HG02970 (cell line): ENCODE results near the gene LYVE1.
"Not testable (repeated sequence)": the region's sequence is repeated elsewhere in the genome, so short reads cannot be mapped to it uniquely, and the experiment has no call there.

Experiments
- ATAC-seq: cut with Tn5 transposase; IDR thresholded peaks from one replicate; pipeline ENCODE4 v1.9.1; 2021; ENCODE audit warnings: mild to moderate bottlenecking, moderate library complexity, moderate number of reproducible peaks; ENCODE audit not compliant: unreplicated experiment, low FRiP score

Gene LYVE1, protein sequence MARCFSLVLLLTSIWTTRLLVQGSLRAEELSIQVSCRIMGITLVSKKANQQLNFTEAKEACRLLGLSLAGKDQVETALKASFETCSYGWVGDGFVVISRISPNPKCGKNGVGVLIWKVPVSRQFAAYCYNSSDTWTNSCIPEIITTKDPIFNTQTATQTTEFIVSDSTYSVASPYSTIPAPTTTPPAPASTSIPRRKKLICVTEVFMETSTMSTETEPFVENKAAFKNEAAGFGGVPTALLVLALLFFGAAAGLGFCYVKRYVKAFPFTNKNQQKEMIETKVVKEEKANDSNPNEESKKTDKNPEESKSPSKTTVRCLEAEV

GRCh38 chr11:10568486-10568941 lies at the start of gene LYVE1:
TSS of gene LYVE1 (minus strand) at chr11:10568665. CDS start at chr11:10568532, 133 bp downstream.
- no peak for ATAC-seq

- no peak for ATAC-seq
Measured at GRCh38 chr11:10617551-10617950, 49.1 kb upstream of the LYVE1 start.

DNA sequence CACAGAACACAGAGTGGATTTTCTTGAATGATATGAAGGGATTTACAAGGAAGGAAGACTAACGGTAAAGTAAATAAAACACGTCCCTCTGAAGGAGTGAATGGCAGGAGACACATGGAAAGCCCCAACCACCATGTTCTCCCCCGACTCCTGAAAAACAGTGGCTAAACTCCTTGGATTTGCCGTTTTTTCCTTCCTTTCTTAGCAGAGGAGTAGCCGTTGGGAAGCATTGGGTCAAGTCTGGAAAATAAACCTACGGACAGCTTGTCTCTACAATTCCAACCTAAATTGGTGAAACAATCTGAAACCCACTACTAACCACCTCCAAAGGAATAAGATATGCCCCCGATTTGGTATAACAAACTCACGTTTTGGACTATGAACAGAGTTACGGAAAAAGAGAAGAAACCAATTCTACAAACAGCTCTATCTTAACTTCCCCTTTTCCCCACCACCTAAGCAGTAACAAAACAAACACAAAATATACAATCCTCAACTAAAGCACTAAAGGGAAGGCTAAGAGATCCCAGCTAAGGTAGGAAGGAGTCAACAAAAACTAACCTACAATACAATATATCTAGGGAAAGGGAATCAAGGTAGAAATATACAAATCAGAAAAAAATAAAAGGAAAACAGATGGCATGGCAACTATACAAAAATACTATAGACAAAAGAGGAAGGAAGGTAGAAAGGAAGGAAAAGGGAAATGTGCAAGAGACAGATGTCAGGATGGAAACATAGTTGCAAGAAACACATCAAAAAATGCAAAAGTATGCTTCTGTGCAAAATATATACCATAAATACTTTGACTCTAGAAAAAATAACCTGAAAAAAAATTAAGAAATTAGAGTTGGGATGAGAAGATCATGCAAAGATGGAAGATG lies 43.8 kb upstream of the LYVE1 start:
- ATAC-seq, result no peak

- no peak for ATAC-seq
Measured at GRCh38 chr11:10609636-10610035, 41.2 kb upstream of the LYVE1 start.

- ATAC-seq, result no peak
Measured at GRCh38 chr11:10608584-10608983, 40.1 kb upstream of the LYVE1 start.

- ATAC-seq, result no peak
Measured at GRCh38 chr11:10607462-10608132, 39.1 kb upstream of the LYVE1 start.

GRCh38 chr11:10606536-10607208 lies 38.2 kb upstream of the LYVE1 start:
- ATAC-seq, result no peak

GRCh38 chr11:10605941-10606381 lies 37.5 kb upstream of the LYVE1 start:
- ATAC-seq, result no peak

DNA sequence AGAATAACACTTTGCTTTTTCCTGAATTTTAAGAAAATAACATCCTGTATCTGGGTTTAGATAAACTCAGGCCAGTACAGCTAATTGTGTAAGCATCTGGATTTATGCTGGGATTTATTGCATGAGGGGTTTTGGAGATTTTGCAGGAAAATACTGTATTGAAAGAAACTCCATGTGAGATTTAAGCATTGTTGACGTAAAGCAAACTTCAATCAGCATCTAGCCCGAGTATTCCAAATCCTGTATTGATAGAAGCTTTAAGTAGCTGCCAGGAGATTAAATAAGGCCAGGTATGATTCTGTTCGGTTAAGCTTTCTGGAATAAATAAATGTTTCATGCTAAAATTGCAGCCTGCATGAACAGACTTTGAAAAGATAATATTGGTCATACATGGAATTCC lies 36.3 kb upstream of the LYVE1 start:
- no peak for ATAC-seq

DNA sequence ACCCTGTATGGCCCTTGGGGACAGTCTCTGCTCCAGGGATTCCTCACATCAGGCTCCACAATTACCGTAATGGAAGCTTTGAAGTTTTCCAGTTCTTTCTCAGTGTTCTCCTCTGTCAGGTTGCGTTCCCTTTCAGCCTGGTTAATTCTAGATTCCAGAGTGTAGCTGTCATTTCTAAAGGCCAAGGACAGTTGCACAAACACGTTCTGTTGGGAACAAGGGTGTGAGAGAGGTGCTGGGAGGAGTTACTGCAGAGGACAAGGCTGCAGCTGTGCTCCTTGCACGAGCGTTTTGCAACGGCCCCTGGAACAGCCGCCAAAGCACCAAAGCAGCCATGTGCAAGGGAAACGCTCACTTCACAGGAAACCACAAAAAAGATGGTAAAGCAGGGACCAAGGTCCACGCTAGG lies 35.9 kb upstream of the LYVE1 start:
- ATAC-seq, result no peak

- ATAC-seq, result no peak
Measured at GRCh38 chr11:10603721-10604297, 35.3 kb upstream of the LYVE1 start.

GRCh38 chr11:10602945-10603344 lies 34.5 kb upstream of the LYVE1 start:
- ATAC-seq, result no peak

DNA sequence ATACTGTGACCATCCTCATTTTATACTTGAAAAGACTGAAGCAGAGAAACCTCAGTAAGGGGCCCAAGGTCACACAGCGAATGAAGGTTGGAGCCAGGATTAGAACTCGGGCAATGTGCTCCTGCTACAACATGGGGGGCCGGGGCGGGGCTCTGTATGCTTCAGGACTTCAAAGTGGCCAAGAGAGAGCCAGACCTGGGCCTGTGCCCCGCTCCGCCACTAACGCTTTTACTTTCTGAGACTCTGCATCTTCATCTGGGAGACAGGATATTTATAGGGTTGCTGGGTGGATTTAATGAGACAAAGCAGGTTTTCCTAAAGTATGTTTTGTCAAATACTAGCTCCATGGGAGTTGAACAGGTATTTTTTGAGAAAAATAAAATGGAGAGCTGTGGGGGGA lies 33.9 kb upstream of the LYVE1 start:
- no peak for ATAC-seq

- no peak for ATAC-seq
Measured at GRCh38 chr11:10601837-10602236, 33.4 kb upstream of the LYVE1 start.

- ATAC-seq, result no peak
Measured at GRCh38 chr11:10600570-10601248, 32.2 kb upstream of the LYVE1 start.

DNA sequence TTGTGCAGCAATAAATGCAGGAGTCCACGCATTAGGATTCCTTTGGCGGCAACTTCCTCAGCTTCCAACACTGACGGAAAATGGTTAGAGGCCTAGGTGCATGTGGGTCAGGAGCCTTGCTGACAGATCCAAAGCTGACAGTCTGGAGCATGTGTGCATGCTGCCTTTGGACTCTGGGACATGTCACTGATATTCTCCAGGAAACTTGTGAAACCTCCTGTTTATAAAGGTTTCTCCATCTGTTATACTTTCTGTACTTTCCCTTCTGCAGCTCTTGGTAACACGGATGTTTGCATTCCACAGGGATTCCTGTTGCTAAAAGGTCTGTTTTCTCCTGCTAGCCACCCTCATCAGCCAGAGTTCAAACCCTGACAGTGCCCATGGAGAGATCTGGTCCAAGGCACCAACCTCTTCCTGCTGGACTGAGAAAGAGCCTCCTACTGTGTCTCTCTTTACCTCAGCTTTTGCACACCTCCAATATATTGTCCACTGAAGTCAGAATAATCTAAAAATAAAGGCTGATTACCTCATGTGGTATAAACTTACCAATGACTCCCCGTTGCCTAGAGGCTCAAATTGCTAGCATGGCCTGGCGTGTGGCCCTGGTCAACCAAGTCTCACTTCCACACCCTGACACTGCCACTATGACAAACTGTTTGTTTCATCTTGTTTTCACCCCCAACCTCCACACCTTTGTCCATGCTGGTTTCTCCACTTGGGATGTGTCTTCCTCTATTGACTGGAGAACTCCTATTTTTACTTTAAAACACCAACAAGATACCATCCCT lies 31.1 kb upstream of the LYVE1 start:
- no peak for ATAC-seq

DNA sequence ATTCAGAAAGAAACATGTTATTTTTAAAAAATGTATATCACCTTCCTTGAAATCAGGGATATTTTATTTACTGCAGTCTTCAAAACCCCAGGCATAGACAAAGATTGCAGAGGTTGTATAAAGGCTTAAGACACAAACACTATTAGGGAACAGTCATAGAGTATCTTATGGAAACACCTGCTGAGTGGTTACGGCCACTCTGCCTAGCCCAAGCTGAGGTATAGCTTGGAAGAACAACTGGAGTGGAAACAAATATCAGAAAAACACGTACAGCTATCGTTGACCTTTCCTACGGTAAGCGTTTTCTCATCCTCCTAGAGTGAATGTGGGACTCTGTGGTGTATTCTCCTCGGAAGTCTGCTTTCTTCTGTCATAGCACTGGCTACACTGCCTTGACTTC lies 30.4 kb upstream of the LYVE1 start:
- no peak for ATAC-seq

GRCh38 chr11:10597877-10598351 lies 29.4 kb upstream of the LYVE1 start:
- ATAC-seq, result no peak

GRCh38 chr11:10595840-10596239 lies 27.4 kb upstream of the LYVE1 start:
- ATAC-seq, result not testable (repeated sequence)
